ENCODE measurements around the gene CHAF1A. TPM values are rescaled to one million over a fixed set of nuclear protein-coding genes. Genes with fewer than 3 reads are reported as not detected.

The CHAF1A gene
- total and polyA plus RNA-seq, 2 of the 8 experiments (the other 6 are each of a cell fraction or from before 2014, with no cell fraction given) = 122 to 147 TPM

DNA sequence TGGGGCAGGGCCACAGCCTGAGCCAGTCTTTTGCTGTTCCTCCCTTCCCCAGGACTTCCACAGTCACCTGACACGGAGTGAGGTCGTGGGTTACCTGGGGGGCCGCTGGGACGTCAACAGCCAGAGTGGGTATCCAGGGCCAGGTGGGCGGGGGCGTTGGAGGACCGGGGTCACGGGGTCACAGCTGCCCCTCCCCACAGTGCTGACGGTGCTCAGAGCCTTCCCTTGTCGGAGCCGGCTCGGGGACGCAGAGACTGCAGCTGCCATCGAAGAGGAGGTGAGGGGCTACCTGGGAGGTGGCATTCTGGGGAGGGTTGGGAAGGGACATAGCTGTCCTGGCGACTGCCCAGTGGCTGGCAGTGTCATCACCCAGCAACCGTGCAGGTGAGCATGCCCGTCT lies 47.5 kb upstream of the CHAF1A start:
- Histone ChIP-seq H3K27me3 (replicated peaks in 1 of 4; ENCODE audit: control insufficient read depth in 3 of 4, extremely low read depth in 1 of 4, insufficient read depth in 3 of 4, low read length in 3 of 4) (no peaks in the 10 kb centered on the region), H2AFZ (ENCODE audit: low read length) (no peak overlapping the region), H2BK20ac (ENCODE audit: low read length) (no peak overlapping the region), H3K14ac (ENCODE audit: insufficient read length) (no peak overlapping the region), H2AK5ac (ENCODE audit: low read depth, low read length) (no peak overlapping the region), H3K23ac (ENCODE audit: insufficient read length) (no peak overlapping the region), H2BK15ac (ENCODE audit: low read length) (no peak overlapping the region), H3K36me3 (ENCODE audit: control insufficient read depth in 2 of 4, insufficient read depth in 4 of 4, low read length in 3 of 4) (peaks cover 0 to 18% (median 8%) of the 10 kb centered on the region in 4 experiments; a peak in 5 of 8 replicates), H3K23me2 (ENCODE audit: low read depth, low read length) (no peaks in the 10 kb centered on the region), H3K9me3 (ENCODE audit: insufficient read depth in 2 of 2, low read depth in 1 of 2, low read length in 1 of 2) (no peaks in the 10 kb centered on the region), H3K56ac (replicated peaks; ENCODE audit: insufficient read length, low read depth, low read length) (no peak overlapping the region), H3K4ac (replicated peaks; ENCODE audit: insufficient read length, low read depth, low read length) (no peak overlapping the region), H3K79me1 (ENCODE audit: low read depth, low read length) (no peaks in the 10 kb centered on the region), H4K91ac (replicated peaks; ENCODE audit: insufficient read length, low read length) (no peak overlapping the region), H3K4me1 (replicated peaks in 1 of 4; ENCODE audit: control insufficient read depth in 3 of 4, insufficient read depth in 4 of 4, low read length in 3 of 4) (peaks cover 0 to 2% (median 0%) of the 10 kb centered on the region in 4 experiments; a peak in 1 of 7 replicates), H2BK5ac (ENCODE audit: low read depth, low read length) (no peak overlapping the region), H2BK12ac (ENCODE audit: low read depth, low read length) (no peak overlapping the region), H3K27ac (ENCODE audit: low read depth, low read length) (no peak overlapping the region), H3K4me2 (ENCODE audit: insufficient read depth in 1 of 2, low read depth in 2 of 2, low read length in 2 of 2) (no peak overlapping the region), H4K20me1 (replicated peaks in 1 of 2; ENCODE audit: control insufficient read depth in 1 of 2, insufficient read depth in 2 of 2, low read length in 2 of 2) (peaks cover 0 to 12% of the 10 kb centered on the region in 2 experiments), H3K9ac (replicated peaks in 1 of 4; ENCODE audit: extremely low read depth in 1 of 4, low read depth in 3 of 4, low read length in 3 of 4) (no peak overlapping the region), H4K5ac (ENCODE audit: insufficient read length, low read depth, low read length) (no peak overlapping the region), H4K8ac (ENCODE audit: extremely low read depth, insufficient read depth, low read length) (no peak overlapping the region), H2BK120ac (replicated peaks; ENCODE audit: low read depth, low read length) (no peak overlapping the region), H3K4me3 (ENCODE audit: extremely low read depth in 1 of 4, insufficient read depth in 2 of 4, low read depth in 3 of 4, low read length in 4 of 4) (no peak overlapping the region), H3K18ac (ENCODE audit: extremely low read depth, low read length) (no peak overlapping the region), H3K79me2 (ENCODE audit: control insufficient read depth in 1 of 2, insufficient read depth in 2 of 2, low read length in 2 of 2) (no peaks in the 10 kb centered on the region)
- no peak for DNase-seq (ENCODE audit: low read depth in 1 of 2, low spot score in 2 of 2)
- WGBS, 2 experiments (ENCODE audit: extremely low coverage in 1 of 2, insufficient coverage in 1 of 2, insufficient read length in 1 of 2, insufficient replicate concordance in 2 of 2, low coverage in 1 of 2, low lambda C conversion rate in 2 of 2, missing lambda C conversion rate in 1 of 2) = 94% methylated on average over 15 of the region's 17 CpGs; no CpG with 5 or more reads in 1 of the 2 experiments
- CTCF ChIA-PET (ENCODE audit: partially characterized antibody) = interaction anchor here (0.6 to 20.4 kb wide), 5 partner anchors 8 to 123 kb away, joined by 3 to 311 read pairs (median 4); partner anchors contain the start of gene SHD
- TF ChIP-seq POLR2AphosphoS5 (IDR thresholded peaks at IDR 0.05; ENCODE audit: low read depth, low read length) (no peak), RFX5 (IDR thresholded peaks at IDR 0.05; ENCODE audit: borderline replicate concordance, low read depth, low read length) (no peak), CBX8 (IDR thresholded peaks at IDR 0.05; ENCODE audit: borderline replicate concordance, low read depth, low read length) (no peak)
- no peak for FAIRE-seq
- POLR2A ChIA-PET (ENCODE audit: partially characterized antibody) = interaction anchor here (1.0 to 4.5 kb wide), 3 partner anchors 11 to 15 kb away, joined by 3 to 27 read pairs (median 12); partner anchors contain the start of gene MPND
